Astrocyte of the cerebellum (primary cell): ENCODE data around the gene FANK1.

ENCODE experiments used
- DNase-seq: peaks from one replicate; pipeline ENCODE4 v3.0.0-alpha.2; 2011; ENCODE audit warnings: low read depth
- H3K4me3 ChIP-seq: 2 replicates; pipeline ENCODE4 v1.5.1; 2011; ENCODE audit warnings: mild to moderate bottlenecking, low read depth, low read length, moderate library complexity
- in situ Hi-C: cut with HindIII; loops from 2 replicates; pipeline ENCODE4 v1.10.0; 2017; ENCODE audit warnings: low sequenced_read_pairs
- TF ChIP-seq, protein P1 (sequence below): IDR thresholded peaks from 2 replicates; pipeline ENCODE4 v1.5.1; 2012; ENCODE audit warnings: low read length, low read depth, moderate library complexity, mild to moderate bottlenecking; ENCODE audit errors: missing control alignments

The FANK1 gene

DNA sequence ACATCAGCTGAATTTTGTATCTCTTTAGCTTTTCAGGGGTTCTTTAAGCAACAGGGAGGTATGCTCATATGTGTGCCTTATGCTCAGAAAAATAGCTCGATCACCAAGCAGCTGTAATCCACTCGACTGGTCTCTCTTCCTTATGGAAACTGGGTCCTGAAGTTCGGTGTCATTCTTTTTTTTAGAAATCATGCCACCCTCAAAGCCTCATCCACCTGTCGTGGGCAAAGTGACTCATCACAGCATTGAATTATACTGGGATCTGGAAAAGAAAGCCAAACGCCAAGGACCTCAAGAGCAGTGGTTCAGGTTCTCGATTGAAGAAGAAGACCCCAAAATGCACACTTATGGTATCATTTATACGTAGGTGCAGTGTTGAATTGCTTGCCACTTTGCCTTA lies 83.6 kb downstream of the FANK1 start:
- in situ Hi-C loops: loop anchor here (5.0 kb wide), 1 partner anchor 43 kb away; no protein-coding TSS in a partner anchor
- no peak overlapping the region for H3K4me3 ChIP-seq
- DNase-seq: no peak
- TF ChIP-seq, protein P1, sequence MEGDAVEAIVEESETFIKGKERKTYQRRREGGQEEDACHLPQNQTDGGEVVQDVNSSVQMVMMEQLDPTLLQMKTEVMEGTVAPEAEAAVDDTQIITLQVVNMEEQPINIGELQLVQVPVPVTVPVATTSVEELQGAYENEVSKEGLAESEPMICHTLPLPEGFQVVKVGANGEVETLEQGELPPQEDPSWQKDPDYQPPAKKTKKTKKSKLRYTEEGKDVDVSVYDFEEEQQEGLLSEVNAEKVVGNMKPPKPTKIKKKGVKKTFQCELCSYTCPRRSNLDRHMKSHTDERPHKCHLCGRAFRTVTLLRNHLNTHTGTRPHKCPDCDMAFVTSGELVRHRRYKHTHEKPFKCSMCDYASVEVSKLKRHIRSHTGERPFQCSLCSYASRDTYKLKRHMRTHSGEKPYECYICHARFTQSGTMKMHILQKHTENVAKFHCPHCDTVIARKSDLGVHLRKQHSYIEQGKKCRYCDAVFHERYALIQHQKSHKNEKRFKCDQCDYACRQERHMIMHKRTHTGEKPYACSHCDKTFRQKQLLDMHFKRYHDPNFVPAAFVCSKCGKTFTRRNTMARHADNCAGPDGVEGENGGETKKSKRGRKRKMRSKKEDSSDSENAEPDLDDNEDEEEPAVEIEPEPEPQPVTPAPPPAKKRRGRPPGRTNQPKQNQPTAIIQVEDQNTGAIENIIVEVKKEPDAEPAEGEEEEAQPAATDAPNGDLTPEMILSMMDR: no peak

- in situ Hi-C loops: no loop called here
- H3K4me3 ChIP-seq: no peak overlapping the region
- no peak for DNase-seq
- TF ChIP-seq, protein P1: no peak
Measured at GRCh38 chr10:125980521-125981035, 84.2 kb downstream of the FANK1 start.

DNA sequence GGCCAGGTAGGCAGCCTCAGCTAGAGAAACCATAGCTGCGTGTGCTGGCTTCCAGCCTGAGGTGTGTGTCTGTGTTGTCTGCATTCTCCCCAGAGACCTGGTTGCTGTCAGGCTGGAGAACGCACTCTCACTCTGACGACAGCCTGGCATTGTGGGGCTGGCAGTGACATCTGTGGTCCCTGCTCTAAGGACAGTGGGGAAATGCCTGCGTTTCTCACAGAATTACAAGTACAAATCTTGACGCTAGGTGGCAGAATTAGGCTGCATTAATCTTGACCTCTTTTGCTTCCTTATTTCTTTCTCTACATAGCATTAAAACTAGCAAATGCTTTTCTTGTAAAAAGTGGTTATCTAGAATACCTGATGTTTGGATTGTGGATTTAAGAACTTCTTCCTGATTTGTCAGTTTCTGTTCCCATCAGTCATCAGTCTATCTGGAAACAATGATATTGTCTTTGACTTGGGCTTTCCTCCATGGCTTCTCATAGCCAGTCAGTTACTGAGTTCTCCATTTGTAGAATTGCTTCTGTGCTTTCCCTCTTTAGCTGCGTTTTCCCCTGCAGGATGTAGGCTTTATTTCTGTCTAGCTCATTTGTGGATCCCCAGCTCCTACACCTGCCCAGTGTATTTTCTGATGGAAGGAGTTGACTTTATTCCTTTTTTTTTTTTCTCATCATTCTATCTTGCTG lies 86.0 kb downstream of the FANK1 start:
- DNase-seq: peak; percentile 67

GRCh38 chr10:125983161-125983560 lies 86.8 kb downstream of the FANK1 start:
- H3K4me3 ChIP-seq: no peak overlapping the region
- TF ChIP-seq, protein P1: no peak
- in situ Hi-C loops: no loop called here
- DNase-seq: no peak

More for the DNA sequence above, 86.0 kb downstream of the FANK1 start:
- TF ChIP-seq, protein P1: peak; percentile 39
- no peak overlapping the region for H3K4me3 ChIP-seq
- in situ Hi-C loops: no loop called here

GRCh38 chr10:125983656-125984055 lies 87.3 kb downstream of the FANK1 start:
- no peak overlapping the region for H3K4me3 ChIP-seq
- no peak for DNase-seq
- TF ChIP-seq, protein P1: peak; percentile 8
- in situ Hi-C loops: no loop called here

GRCh38 chr10:125984346-125984745 lies 88.0 kb downstream of the FANK1 start:
- no peak overlapping the region for H3K4me3 ChIP-seq
- no peak for DNase-seq
- TF ChIP-seq, protein P1: no peak
- in situ Hi-C loops: no loop called here
